ENCODE data around the gene GPRIN1. TPM values are rescaled to one million over a fixed set of nuclear protein-coding genes. Genes with fewer than 3 reads are reported as not detected.

The GPRIN1 gene
- total and polyA plus RNA-seq, 8 donors: 0.23 to 3.2 (median 0.58) TPM

GRCh38 chr5:176621661-176622079, 11.7 kb upstream of the GPRIN1 start:
- H3K4me1 ChIP-seq: peaks cover 0 to 5% (median 0%) of the 10 kb centered on the region in 3 donors
- no peaks in the 10 kb centered on the region for H3K9me3 ChIP-seq
- H3K27ac ChIP-seq: no peak overlapping the region
- 54 to 59% methylated on average over 13 of the region's 13 CpGs for WGBS, 2 donors
- intact Hi-C loops (cut with DNase I): no loop called here
- DNase-seq (no peak), FAIRE-seq (no peak), ATAC-seq (peak in 2 of 4 donors; percentile 21 to 30)
- H3K36me3 ChIP-seq: no peaks in the 10 kb centered on the region
- H3K4me3 ChIP-seq: no peak overlapping the region
- H3K27me3 ChIP-seq: peaks cover 0 to 12% (median 3%) of the 10 kb centered on the region in 4 donors
- no peak for TF ChIP-seq CTCF (IDR thresholded peaks at IDR 0.05)

GRCh38 chr5:176620333-176620981, 10.5 kb upstream of the GPRIN1 start:
- H3K4me3 ChIP-seq: no peak overlapping the region

GRCh38 chr5:176619569-176620332, 9.8 kb upstream of the GPRIN1 start:
- WGBS, 2 donors: 12 to 15% methylated on average over 57 to 59 of the region's 59 CpGs
- Histone ChIP-seq H3K36me3 (no peaks in the 10 kb centered on the region), H3K9me3 (no peaks in the 10 kb centered on the region), H3K27ac (no peak overlapping the region), H3K4me1 (peaks cover 0 to 5% (median 0%) of the 10 kb centered on the region in 3 donors), H3K27me3 (peaks cover 0 to 12% (median 3%) of the 10 kb centered on the region in 4 donors), H3K4me3 (no peak overlapping the region)
- TF ChIP-seq CTCF (IDR thresholded peaks at IDR 0.05): no peak
- DNase-seq: no peak
- ATAC-seq: peak in 3 of 4 donors; percentile 7 to 30 (median 13)
- FAIRE-seq: no peak
- intact Hi-C loops (cut with DNase I): no loop called here

More at GRCh38 chr5:176620333-176620981, 10.5 kb upstream of the GPRIN1 start:
- H3K27ac ChIP-seq: no peak overlapping the region
- peaks cover 0 to 12% (median 3%) of the 10 kb centered on the region in 4 donors for H3K27me3 ChIP-seq
- intact Hi-C loops (cut with DNase I): no loop called here
- H3K4me1 ChIP-seq: peaks cover 0 to 5% (median 0%) of the 10 kb centered on the region in 3 donors
- 6 to 7% methylated on average over 32 of the region's 32 CpGs for WGBS, 2 donors
- no peaks in the 10 kb centered on the region for H3K36me3 ChIP-seq
- no peak for DNase-seq
- FAIRE-seq: no peak
- no peaks in the 10 kb centered on the region for H3K9me3 ChIP-seq
- ATAC-seq: peak in 3 of 4 donors; percentile 12 to 33 (median 32)
- no peak for TF ChIP-seq CTCF (IDR thresholded peaks at IDR 0.05)

GRCh38 chr5:176619203-176619568, 9.2 kb upstream of the GPRIN1 start:
- Histone ChIP-seq H3K36me3 (no peaks in the 10 kb centered on the region), H3K27me3 (peaks cover 0 to 12% (median 3%) of the 10 kb centered on the region in 4 donors), H3K9me3 (no peaks in the 10 kb centered on the region), H3K27ac (no peak overlapping the region), H3K4me3 (no peak overlapping the region), H3K4me1 (peaks cover 0 to 5% (median 0%) of the 10 kb centered on the region in 3 donors)
- ATAC-seq (peak in 3 of 4 donors; percentile 75 to 91 (median 80)), DNase-seq (peak in 5 of 6 donors; percentile 25 to 69 (median 52)), FAIRE-seq (no peak)
- 5% methylated on average over 25 to 31 of the region's 31 CpGs for WGBS, 2 donors
- intact Hi-C loops (cut with DNase I): no loop called here
- TF ChIP-seq CTCF (IDR thresholded peaks at IDR 0.05): no peak
